Lower lobe of right lung (tissue), 2 donors: Measurements from ENCODE around the gene SIDT1. TPM values are rescaled to one million over a fixed set of nuclear protein-coding genes. Genes with fewer than 3 reads are reported as not detected.

ENCODE experiments used
- ATAC-seq, 2 donors: fragments of 200-7000 bp; cut with Tn5 transposase; one replicate each; pipeline ENCODE4 v1.9.1; 2020 to 2022; ENCODE audit warnings: mild to moderate bottlenecking in 2 of 2, moderate library complexity in 2 of 2
- DNase-seq: peaks from one replicate; pipeline ENCODE4 v3.0.0-alpha.2; 2020
- H3K27ac ChIP-seq: fragments of 200-600 bp; one replicate; pipeline ENCODE4 v1.8.0; 2022
- H3K27me3 ChIP-seq: fragments of 200-600 bp; one replicate; pipeline ENCODE4 v1.8.0; 2022; ENCODE audit warnings: low read depth
- H3K36me3 ChIP-seq: fragments of 200-600 bp; one replicate; pipeline ENCODE4 v1.8.0; 2022; ENCODE audit warnings: mild to moderate bottlenecking
- H3K4me1 ChIP-seq: fragments of 200-600 bp; one replicate; pipeline ENCODE4 v1.8.0; 2022
- H3K4me3 ChIP-seq: fragments of 200-600 bp; one replicate; pipeline ENCODE4 v1.8.0; 2022; ENCODE audit warnings: mild to moderate bottlenecking
- H3K9me3 ChIP-seq: fragments of 200-600 bp; one replicate; pipeline ENCODE4 v1.8.0; 2022
- intact Hi-C: fragments of 100-400 bp; cut with DNase I; formaldehyde crosslinking; loops from one replicate; pipeline ENCODE4 v1.11.0; 2022
- total RNA-seq: library from RNA; stranded (reverse); fragmentation: NEBNext Ultra II Directional; extraction: Animal tissue kit (Norgen Biotek cat#: 25700); gene quantifications from one replicate; pipeline ENCODE4 v1.2.1, GENCODE V29; 2021
- TF ChIP-seq, protein P1 (sequence below): fragments of 200-600 bp; IDR thresholded peaks from one replicate; pipeline ENCODE4 v1.8.0; 2022; ENCODE audit warnings: antibody characterized with exemption, mild to moderate bottlenecking
- donor health status: DM: no; HTN: yes; CAD: no; lungs with severe emphysema.

SIDT1 gene
- total RNA-seq, 1 donor from 2014 or later, result 5.3 TPM

DNA sequence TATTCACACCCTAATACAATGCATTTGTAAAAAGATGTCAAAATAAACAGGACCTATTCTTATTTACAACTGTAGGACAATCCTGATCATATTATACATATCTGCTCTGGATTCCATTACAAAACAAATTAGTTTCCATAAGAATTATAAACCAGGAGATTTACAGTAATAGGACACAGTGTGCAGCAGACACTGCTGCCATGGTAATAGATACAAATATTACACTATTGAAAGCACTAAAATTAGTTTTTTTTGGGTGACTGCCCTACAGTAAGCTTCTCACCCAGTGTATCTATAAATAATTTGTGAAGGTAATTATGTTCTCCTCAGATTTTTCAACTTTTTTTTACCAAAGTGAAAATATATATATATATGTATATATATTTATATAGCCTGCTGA lies 116.2 kb downstream of the SIDT1 start:
- Histone ChIP-seq H3K27me3 (no peaks in the 10 kb centered on the region), H3K4me3 (no peak overlapping the region), H3K4me1 (no peaks in the 10 kb centered on the region), H3K27ac (no peak overlapping the region), H3K36me3 (no peaks in the 10 kb centered on the region), H3K9me3 (peaks cover 11% of the 10 kb centered on the region)
- intact Hi-C loops, result no loop called here
- no peak for ATAC-seq
- no peak for DNase-seq
- TF ChIP-seq, protein P1, sequence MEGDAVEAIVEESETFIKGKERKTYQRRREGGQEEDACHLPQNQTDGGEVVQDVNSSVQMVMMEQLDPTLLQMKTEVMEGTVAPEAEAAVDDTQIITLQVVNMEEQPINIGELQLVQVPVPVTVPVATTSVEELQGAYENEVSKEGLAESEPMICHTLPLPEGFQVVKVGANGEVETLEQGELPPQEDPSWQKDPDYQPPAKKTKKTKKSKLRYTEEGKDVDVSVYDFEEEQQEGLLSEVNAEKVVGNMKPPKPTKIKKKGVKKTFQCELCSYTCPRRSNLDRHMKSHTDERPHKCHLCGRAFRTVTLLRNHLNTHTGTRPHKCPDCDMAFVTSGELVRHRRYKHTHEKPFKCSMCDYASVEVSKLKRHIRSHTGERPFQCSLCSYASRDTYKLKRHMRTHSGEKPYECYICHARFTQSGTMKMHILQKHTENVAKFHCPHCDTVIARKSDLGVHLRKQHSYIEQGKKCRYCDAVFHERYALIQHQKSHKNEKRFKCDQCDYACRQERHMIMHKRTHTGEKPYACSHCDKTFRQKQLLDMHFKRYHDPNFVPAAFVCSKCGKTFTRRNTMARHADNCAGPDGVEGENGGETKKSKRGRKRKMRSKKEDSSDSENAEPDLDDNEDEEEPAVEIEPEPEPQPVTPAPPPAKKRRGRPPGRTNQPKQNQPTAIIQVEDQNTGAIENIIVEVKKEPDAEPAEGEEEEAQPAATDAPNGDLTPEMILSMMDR, result no peak

DNA sequence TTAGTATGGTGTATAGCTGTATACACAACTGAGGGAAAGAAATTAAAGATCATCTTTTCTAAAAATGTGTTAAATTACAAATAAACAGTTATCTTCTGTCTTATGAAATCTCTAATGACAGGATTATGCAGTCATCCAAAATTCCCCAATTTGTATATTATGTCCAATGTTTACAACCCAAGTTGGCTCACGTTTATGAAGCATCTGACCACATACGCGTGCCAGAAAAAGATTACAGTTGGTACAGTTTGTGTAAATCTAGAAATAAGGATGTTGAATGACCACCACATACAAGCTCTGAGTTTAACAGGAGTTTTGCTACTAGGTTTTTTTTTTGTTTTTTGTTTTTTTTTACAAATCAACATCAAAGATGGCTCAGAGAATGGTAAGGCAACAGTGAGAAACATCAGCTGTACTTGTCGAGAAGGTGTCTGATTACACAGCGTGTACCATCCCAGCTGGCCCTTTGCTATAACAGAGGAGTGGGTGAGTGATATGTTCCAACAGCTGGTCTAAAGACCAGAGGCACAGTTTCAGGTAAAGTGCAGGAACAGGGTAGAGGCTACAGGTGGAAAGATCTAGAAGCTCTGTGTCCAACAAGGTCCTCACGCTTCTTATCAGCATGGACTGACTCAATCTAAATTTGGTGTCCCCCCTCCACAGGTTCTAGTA lies 117.0 kb downstream of the SIDT1 start:
- peaks cover 11% of the 10 kb centered on the region for H3K9me3 ChIP-seq
- no peak overlapping the region for H3K4me3 ChIP-seq
- intact Hi-C loops, result no loop called here
- DNase-seq, result no peak
- no peaks in the 10 kb centered on the region for H3K4me1 ChIP-seq
- no peaks in the 10 kb centered on the region for H3K27me3 ChIP-seq
- TF ChIP-seq, protein P1, result no peak
- no peak overlapping the region for H3K27ac ChIP-seq
- ATAC-seq, result no peak
- H3K36me3 ChIP-seq, result no peaks in the 10 kb centered on the region

DNA sequence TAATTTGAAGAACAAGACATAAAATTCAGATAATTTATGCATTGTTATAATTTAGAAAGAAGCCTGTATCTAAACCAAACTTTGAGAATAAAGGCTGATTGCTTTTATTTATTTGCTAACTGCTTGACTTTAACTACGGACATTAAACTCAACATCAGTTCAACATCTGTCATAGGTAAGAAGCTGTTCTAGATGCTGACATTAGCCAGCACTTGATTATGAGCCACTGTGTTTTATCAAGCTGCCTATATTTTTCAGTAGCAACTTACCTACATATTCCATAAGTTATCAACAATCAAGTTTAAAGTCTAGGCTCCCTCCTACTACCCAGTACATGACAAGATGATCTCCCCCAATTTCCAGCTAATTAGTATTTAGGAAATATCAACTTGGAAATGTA lies 122.0 kb downstream of the SIDT1 start:
- Histone ChIP-seq H3K9me3 (no peaks in the 10 kb centered on the region), H3K4me3 (no peak overlapping the region), H3K27me3 (no peaks in the 10 kb centered on the region), H3K4me1 (no peaks in the 10 kb centered on the region), H3K36me3 (peaks cover 8% of the 10 kb centered on the region), H3K27ac (no peak overlapping the region)
- TF ChIP-seq, protein P1, result no peak
- DNase-seq, result no peak
- no peak for ATAC-seq
- intact Hi-C loops, result no loop called here

DNA sequence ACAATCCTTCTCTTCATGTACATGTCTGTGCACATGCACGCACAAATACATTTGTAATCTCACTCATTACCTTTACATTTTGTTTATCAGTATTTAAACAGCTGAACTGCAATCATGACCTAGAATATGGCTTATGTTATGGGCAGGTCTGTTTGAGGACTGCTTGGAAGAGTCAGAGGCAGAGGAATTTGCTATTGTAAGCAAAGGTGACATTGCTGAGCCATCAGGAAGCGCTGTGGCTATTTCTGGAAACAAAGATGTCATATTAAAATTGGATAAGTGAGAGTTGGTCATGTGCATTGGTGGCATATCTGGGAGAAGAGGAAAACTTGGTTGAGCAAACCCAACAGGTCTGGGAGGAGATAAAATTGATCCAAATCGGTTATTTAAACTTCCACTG lies 122.5 kb downstream of the SIDT1 start:
- DNase-seq (no peak), ATAC-seq (no peak)
- TF ChIP-seq, protein P1, result no peak
- Histone ChIP-seq H3K4me3 (no peak overlapping the region), H3K9me3 (no peaks in the 10 kb centered on the region), H3K27me3 (no peaks in the 10 kb centered on the region), H3K27ac (no peak overlapping the region), H3K4me1 (no peaks in the 10 kb centered on the region), H3K36me3 (peaks cover 14% of the 10 kb centered on the region)
- intact Hi-C loops, result no loop called here

DNA sequence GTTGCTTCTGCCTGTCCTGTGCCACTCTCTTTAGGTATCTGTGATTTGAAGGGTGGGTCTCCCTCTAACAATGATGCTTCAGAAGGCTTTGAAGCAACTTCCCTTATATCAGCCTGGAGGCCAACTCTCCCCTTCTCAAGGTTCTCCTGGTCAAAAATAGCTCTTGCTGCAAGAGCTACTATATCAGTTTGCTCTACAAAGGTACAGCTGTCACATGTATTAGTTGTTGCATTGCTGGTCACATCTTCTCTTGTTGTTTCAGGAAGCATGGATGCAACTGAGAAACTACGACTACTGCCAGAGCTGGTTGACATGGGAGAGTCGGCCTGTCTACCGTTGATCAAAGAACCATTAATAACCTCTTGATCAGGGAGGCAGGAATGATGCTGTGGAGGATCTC lies 125.8 kb downstream of the SIDT1 start:
- TF ChIP-seq, protein P1, result no peak
- intact Hi-C loops, result no loop called here
- ATAC-seq (no peak), DNase-seq (no peak)
- Histone ChIP-seq H3K27ac (no peak overlapping the region), H3K27me3 (no peaks in the 10 kb centered on the region), H3K4me3 (no peak overlapping the region), H3K4me1 (no peaks in the 10 kb centered on the region), H3K9me3 (no peaks in the 10 kb centered on the region), H3K36me3 (peaks cover 40% of the 10 kb centered on the region)
